Epidermal melanocyte (primary cell): ENCODE results near the gene MRPL1.

Experiments
- DNase-seq: peaks from one replicate; pipeline ENCODE4 v3.0.0; 2011; ENCODE audit warnings: low spot score; ENCODE audit not compliant: insufficient read length

MRPL1 gene

GRCh38 chr4:77862478-77863216 lies at the start of gene MRPL1:
TSS of gene MRPL1 (plus strand) at chr4:77862830. CDS start at chr4:77862849, 19 bp downstream.
- peak; percentile 70 for DNase-seq

DNA sequence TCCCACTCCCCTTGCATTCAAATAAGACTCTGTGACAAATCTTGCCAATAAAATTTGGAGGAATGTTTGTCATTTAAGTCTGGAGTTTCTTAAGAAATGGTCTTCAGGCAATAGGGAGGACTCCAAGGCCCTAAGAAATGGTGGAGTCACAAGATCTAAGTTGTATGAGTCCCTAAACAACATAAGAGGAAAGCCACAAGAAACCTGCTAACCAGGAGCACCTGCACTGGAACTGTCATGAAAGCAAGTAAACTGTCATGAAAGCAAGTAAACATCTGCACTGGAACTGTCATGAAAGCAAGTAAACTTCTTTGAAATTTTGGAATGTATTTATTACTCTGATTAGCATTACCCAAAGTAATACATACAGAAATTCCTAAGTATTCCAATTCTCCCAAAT lies 47.0 kb upstream of the MRPL1 start:
- DNase-seq, result no peak

GRCh38 chr4:77816546-77816945 lies 46.1 kb upstream of the MRPL1 start:
- DNase-seq, result no peak

DNA sequence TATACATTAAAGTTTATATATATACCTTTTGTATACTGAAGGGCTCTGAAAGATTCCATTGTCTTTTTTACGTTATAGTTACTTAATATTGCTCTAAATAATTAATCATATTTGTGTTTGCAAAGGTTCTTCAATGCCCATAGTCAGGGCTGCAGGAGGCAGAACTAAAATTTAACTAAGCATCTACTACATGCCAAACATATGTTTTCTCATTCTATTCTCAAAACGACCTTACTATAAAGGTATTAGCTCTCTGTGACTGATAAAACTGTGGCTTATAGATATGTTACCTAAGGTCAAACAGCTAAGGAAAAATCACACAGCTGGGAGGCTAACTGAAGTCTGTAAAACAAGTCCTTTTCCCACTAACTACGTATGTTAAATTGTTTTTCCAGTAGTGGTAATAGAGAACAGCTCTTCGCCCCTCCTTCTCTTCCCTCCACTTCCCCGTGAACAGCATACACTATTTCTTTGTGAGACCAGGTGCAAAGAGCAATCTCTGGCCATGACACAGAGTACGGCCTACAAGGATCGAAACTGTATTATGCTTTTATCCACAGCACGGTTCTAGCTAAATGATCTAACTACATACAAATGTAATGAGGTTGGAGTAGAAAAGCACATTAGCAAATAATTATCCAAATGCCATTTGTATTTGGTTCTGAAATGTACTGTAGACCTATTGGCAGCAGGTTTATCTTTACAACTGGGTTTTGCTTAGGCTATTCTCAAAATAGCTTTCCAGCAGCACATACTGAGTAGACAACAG lies 45.1 kb upstream of the MRPL1 start:
- no peak for DNase-seq

- peak; percentile 88 for DNase-seq
Measured at GRCh38 chr4:77818073-77818601, 44.5 kb upstream of the MRPL1 start.

DNA sequence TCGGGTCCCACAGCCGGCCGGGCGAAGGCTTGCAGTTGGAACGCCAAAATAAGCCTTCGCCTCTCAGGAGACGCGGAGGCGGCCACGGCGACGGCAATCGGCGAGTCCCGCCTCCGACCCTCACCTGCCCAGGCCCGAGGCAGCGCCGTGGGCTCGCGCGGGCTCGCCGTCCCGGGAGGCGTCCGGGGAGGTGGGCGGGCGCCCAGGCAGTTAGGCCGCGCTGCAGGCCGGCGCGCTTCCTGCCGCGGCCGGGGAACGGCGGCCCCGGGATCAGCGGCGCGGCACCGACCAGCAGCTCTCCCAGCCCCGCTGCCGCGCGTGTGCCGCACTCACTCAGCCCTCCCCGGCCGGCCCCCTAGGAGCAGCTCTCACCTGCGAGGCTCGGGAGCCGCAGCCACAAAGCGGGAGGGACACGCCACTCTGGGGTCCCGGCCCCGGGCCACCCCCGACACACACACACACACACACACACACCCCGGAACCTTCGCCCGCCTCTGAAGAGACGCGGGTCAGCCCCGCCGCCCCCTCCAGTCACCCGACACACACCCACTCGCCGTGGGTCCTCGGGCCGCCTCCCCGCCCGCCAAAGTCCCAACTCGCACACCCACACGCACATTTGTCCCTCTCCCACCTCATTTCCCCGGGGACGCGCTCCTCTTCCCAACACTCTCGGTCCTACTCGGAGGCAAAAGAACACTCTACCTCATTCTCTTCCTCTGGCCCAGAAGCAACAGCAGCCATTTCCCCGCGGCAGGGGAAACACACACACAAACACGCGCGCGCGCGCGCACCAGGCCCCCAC lies 43.8 kb upstream of the MRPL1 start, which contains the start of gene CNOT6L:
TSS of gene CNOT6L (minus strand) at position 767 of the 802 bp plus-strand sequence. CDS start at position 707, 60 bp downstream.
- no peak for DNase-seq

GRCh38 chr4:77819404-77819842 lies 43.2 kb upstream of the MRPL1 start:
- no peak for DNase-seq

DNA sequence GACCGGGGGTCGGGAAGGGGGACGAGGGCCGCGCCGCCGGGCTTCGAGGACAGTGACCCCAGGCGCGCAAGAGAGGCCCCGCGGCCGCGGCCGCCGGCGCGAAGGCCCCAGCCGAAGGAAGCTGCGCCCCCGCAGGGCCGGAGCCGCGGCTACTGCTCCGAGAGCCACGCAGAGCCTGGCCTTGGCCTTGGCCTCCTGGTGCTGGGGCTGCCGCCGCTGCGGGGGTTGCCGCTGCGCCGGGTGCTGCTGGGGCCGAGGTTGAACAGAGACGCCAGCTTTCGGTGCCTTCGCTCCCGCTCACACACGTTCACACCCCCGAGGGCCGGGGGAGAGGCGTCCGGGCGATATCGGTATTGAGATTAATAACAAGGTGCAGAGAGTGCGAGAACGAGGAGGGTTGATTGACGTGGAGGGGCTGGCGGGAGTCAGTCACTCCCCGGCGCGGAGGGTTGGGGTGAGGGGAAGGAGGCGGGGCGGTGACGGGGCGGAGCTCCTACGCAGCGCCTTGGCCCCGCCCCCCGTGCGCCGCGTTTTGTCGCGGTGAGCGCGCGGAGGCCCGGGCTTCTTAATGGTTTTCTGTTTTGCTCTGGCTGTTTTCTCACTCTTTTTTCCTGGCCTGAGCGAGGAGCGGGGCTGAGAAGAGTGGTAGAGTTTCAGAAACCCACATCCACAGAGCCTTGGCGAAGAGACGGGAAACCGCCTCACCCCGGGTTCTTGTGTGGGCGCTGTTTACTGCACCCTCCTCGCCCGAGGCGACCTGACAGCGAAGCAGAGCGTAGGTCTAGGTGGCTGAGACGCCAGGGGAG lies 42.6 kb upstream of the MRPL1 start:
- peak; percentile 75 for DNase-seq

DNA sequence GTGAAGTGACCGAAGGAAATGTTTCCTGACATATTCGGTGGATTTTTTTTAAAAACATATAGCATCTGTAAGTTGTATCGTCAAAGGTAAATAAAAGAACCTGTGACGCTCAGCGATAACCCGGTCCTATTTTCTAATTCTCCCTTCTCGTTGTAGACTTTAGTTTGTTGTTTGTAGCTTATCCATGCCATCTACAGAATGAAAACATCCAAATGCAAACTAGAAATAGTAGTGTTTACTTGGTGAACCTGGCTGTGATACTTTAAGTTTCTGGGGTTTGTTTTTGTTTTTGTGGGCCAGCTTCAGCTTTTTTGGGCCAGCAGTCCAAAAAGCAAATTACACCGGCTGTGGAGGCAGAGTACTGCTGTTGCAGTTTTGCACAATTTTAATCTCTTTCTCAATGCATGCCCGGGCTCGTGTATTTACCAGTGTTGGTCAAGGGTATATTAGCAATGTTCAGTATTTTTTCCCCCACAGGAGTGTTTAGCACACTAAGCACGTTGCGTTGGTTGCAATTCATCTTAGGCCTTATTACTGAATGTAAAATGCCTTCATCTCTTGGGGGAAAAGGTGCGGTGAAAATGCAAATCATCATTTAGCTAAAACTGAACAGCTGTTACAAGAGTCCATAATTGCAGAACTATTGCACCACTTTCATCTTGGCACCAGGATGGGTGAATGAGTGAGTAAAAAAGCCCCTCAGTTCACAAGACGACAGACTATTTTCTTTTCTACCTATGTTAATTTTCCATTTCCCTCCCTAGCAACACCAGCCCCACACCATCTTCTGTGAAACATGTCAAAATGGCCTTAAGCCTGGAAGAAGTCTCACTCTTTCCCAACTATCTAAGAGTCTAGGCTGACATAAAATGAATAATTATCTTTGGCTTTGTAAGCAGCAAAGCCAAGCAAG lies 41.7 kb upstream of the MRPL1 start:
- DNase-seq, result no peak

- no peak for DNase-seq
Measured at GRCh38 chr4:77821775-77822174, 40.9 kb upstream of the MRPL1 start.

DNA sequence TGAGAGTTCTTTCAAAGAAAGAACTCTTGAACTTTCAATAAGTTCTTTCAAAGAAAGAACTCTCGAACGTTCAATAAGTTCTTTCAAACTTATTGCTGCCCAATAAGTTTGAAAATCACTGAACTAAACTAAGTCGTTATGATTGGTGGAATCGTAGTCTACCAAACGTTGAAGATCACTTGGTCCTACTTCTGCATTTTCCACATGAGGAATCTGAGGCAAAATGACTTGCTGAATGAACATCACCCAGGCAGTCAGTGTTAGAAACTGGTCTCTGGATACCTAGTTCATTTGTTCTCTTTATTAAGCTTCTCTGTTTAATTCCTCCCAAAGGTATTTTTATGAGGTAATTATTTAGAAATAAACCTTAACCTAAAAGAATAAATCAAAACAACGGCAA lies 36.4 kb upstream of the MRPL1 start:
- DNase-seq, result no peak

DNA sequence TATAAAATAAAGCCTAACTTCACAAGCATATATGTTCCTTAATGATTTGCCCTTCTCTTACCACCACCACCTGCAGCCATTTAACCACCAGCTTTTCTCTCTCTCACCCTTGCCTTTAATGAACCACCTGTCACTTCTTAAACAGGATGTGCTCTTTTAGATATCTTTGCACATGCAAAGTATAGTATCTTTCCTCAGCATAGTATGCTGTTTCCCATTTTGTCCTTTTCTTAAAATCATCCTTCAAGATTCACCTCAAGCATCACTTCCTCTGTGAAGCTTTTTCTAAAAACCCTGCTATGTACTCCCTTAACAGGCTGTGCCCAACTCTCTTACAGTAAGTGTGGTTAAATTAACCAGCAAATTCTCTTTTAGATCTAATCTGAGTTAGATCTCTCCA lies 35.3 kb upstream of the MRPL1 start:
- no peak for DNase-seq

DNA sequence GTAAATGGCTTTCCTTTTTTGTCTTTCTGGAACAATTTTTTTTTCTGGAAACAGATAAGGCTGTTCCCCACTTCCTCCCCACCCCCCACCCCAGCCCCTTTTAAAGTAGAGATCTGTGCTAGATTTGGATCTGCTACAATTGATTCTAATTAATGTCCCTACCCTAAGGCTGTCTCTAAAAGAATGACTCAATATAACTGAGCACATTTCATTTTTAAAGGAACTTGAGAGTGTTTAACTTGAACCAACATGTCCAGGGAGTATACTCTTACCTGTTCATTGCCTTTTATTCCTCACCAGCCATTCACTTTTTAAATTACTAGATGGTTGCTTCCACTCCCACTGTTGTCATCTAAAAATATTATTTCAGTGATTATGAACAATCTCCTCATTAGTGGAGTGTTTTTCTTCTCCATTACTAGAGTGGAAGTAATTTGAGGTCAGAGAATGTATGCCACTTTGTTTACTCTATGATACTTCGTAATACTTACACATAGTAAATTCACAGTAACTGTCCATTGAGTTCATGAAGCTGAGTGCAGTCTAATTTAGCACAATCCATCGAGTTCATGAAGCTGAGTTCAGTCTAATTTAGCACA lies 29.4 kb upstream of the MRPL1 start:
- DNase-seq, result no peak

DNA sequence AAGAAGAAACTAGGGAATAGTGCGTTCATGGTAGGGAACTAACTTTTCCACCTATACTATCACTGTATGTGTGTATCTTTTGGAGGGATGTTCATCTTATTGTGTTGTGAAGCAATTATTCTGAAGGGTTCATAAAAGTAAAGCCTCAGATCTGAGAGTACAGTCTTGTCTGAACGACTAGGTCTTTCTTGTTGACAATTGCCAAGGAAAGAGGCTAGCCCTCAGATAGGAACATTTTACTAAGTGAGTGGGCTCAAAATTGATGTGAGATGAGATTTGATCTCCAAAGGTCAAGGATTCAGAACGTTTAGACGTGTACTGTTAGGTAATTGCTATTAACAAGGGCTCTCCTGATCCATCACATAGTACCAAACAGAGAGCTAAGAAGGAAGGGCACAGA lies 28.2 kb upstream of the MRPL1 start:
- DNase-seq, result no peak

- DNase-seq, result no peak
Measured at GRCh38 chr4:77843628-77844027, 19.0 kb upstream of the MRPL1 start.

GRCh38 chr4:77844363-77844762 lies 18.3 kb upstream of the MRPL1 start:
- no peak for DNase-seq

GRCh38 chr4:77845400-77845799 lies 17.2 kb upstream of the MRPL1 start:
- DNase-seq, result no peak

DNA sequence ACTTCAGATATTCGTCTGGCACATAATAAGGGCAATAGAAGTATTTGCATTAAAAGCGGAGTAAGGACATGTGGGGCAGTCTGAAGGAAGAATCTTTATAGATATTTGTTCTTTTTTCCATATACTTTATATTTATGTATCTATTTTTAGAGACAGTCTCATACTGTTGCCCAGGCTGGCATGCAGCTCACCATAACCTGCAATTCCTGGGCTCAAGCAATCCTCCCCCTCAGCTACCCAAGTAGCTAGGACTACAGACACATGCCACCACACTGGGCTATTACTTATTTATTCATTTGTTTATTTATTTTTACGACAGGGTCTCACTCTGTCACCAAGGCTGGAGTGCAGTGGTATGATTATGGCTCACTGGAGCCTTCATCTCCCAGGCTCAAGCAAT lies 16.7 kb upstream of the MRPL1 start:
- DNase-seq, result no peak

DNA sequence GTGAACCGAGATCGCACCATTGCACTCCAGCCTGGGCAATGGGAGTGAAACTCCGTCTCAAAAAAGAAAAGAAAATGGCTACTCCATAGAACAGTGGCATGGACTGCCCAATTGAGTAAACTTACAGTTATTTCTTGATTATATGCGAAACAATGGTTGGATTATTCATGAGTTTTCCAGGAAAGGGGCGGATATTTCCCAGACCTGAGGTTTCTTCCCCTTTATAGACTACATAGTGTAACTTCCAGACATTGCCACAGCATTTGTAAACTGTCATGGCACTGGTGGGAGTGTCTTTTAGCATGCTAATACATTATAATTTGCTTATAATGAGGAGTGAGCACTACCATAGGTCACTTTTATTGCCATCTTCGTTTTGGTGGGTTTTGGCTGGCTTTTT lies 14.1 kb upstream of the MRPL1 start:
- no peak for DNase-seq
